SU-DHL-6 (cell line): ENCODE data around the gene PIP5K1B.

Experiments
- CTCF ChIP-seq: fragments of 200-600 bp; sonication (generic); IDR thresholded peaks from one replicate; pipeline ENCODE4 v1.5.1; 2017; ENCODE audit warnings: antibody characterized with exemption, mild to moderate bottlenecking, low read length, moderate library complexity; ENCODE audit not compliant: insufficient read depth, poor library complexity, severe bottlenecking
- EZH2phosphoT487 ChIP-seq: fragments of 200-600 bp; sonication (generic), shearing (Covaris generic); conservative IDR thresholded peaks from 2 replicates; pipeline ENCODE4 v1.6.1; 2018; ENCODE audit warnings: mild to moderate bottlenecking, antibody characterized with exemption, low read length, moderate library complexity, mixed read lengths

DNA sequence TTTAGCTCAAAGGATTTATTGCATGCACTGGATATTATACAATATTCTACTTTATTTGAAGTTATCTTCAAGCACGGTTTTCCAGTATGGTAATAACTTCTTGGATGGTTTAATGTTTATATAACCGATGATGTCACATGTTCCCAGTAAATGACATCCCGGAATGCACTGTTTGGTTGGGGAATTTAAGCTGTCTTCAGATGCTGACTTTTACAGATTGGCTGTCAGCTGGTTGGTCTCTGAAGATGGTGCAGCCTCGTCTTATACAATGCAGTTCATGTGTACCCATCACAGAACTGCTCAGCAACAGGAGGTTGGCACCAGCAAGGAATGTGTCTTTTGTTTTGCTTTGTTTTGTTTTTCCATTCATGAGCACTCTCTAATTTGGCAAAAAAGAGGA is 165.0 kb downstream of the PIP5K1B start:
- TF ChIP-seq CTCF (no peak), EZH2phosphoT487 (no peak)
